Measurements from ENCODE around the gene ARHGEF11. TPM values are rescaled to one million over a fixed set of nuclear protein-coding genes. Genes with fewer than 3 reads are reported as not detected.

The ARHGEF11 gene
- total RNA-seq, 3 donors from 2014 or later, result 31.1 to 50.4 (median 33.1) TPM

DNA sequence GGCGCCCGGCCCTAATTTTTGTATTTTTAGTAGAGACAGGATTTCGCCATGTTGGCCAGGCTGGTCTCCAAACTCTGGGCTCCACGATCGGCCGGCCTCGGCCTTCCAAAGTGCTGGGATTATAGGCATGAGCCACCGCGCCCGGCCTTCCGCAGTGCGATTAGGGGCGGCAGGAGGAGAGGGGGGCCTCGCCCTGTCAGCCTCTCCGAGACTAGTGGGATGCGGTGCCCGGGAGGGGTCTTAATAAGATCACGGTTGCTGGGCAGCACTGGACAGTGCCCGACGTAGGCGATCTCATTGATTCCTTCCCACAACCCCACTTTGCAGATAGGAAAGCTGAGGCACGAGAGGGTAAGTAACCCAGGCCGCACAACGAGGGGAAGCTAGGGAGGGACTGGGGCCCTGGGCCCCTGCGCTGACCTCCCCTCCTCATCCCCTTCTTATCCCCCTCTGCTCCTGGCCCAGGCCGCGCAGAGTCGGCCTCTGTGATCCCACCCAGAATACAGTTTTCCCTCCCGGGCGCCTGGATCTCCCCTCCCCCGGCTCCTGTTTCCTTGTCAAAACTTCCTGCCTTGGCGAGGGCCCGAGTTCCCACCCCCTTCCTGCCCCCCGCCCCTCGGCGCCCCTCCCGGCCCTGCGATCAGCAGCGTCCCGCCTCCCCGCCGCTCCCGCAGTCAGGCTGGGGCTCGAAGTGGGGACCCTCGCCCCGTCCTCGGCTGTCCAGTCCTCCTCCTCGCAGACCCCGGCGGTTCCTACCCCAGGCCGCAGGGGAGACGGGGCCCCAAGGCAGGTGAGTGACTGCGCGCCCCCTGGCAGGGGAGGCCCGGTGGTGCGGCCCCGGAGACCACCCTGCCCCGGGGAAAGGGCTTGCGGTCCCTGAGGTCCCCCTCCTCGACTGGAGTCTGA, 152.2 kb downstream of the ARHGEF11 start, which contains the start of gene PEAR1:
Gene PEAR1, plus strand, starts transcription at position 671 of the 906 bp plus-strand sequence. CDS start 10,209 bp downstream, outside the sequence.
- intact Hi-C loops (cut with DNase I; ENCODE audit: low total_unique reads), result no loop called here
- TF ChIP-seq POLR2AphosphoS5 (IDR thresholded peaks at IDR 0.05), result no peak
- no peak for TF ChIP-seq POLR2A (IDR thresholded peaks at IDR 0.05)
- TF ChIP-seq, protein P1, sequence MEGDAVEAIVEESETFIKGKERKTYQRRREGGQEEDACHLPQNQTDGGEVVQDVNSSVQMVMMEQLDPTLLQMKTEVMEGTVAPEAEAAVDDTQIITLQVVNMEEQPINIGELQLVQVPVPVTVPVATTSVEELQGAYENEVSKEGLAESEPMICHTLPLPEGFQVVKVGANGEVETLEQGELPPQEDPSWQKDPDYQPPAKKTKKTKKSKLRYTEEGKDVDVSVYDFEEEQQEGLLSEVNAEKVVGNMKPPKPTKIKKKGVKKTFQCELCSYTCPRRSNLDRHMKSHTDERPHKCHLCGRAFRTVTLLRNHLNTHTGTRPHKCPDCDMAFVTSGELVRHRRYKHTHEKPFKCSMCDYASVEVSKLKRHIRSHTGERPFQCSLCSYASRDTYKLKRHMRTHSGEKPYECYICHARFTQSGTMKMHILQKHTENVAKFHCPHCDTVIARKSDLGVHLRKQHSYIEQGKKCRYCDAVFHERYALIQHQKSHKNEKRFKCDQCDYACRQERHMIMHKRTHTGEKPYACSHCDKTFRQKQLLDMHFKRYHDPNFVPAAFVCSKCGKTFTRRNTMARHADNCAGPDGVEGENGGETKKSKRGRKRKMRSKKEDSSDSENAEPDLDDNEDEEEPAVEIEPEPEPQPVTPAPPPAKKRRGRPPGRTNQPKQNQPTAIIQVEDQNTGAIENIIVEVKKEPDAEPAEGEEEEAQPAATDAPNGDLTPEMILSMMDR (IDR thresholded peaks at IDR 0.05), result no peak
- no peaks in the 10 kb centered on the region for H3K4me1 ChIP-seq
- H3K27ac ChIP-seq, result peak within 1 kb of the TSS; percentile 78 to 97
- no peaks in the 10 kb centered on the region for H3K36me3 ChIP-seq
- H3K27me3 ChIP-seq, result peaks cover 0 to 12% of the 10 kb centered on the region in 2 donors
- H3K4me3 ChIP-seq, result peak within 1 kb of the TSS; percentile 47 to 77 (median 48)
- no peak for DNase-seq (ENCODE audit: low spot score in 2 of 2)
- no peaks in the 10 kb centered on the region for H3K9me3 ChIP-seq

DNA sequence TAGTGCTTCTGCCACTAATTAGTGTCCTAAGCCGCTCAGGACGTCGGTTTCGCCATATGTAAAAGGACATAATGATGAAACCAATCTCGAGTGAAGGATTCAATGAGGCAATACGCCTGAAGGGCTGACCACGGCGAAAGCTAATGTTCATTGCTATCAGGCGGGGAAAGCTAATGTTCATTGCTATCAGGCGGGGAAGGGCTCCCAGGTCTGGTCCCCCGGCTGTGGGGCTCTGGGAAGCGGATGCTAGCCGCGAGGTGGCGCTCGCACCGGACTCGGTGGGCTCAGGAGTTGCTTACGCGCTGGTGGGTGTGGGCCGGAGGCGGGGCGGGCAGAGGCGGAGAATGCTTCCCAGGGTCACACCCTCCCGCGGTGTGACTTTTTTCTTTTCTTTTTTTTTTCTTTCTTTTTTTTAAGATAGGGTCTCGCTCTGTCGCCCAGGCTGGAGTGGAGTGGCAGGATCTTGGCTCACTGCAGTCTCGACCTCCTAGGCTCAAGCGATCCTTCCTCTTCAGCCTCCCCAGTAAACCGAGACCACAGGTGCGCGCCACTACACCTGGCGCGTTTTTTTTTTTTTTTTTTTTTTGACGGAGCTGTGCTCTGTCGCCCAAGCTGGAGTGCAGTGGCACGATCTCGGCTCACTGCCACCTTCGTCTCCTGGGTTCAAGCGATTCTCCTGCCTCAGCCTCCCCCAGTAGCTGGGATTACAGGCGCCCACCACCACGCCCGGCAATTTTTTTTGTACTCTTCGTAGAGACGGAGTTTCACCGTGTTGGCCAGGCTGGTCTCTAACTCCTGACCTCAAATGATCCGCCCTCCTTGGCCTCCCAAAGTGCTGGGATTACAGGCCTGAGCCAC, 153.1 kb downstream of the ARHGEF11 start:
- intact Hi-C loops (cut with DNase I; ENCODE audit: low total_unique reads), result no loop called here
- Histone ChIP-seq H3K9me3 (no peaks in the 10 kb centered on the region), H3K4me1 (no peaks in the 10 kb centered on the region), H3K36me3 (no peaks in the 10 kb centered on the region), H3K27ac (peak overlapping the region; percentile 78 to 97), H3K4me3 (peak overlapping the region; percentile 18 to 77 (median 48)), H3K27me3 (peaks cover 0 to 12% of the 10 kb centered on the region in 2 donors)
- TF ChIP-seq POLR2A (IDR thresholded peaks at IDR 0.05) (no peak), POLR2AphosphoS5 (IDR thresholded peaks at IDR 0.05) (peak; percentile 33 to 64 (median 52))
- TF ChIP-seq, protein P1 (IDR thresholded peaks at IDR 0.05), result peak; percentile 61 to 66 (median 63)
- DNase-seq (ENCODE audit: low spot score in 2 of 2), result peak; percentile 71 to 84

DNA sequence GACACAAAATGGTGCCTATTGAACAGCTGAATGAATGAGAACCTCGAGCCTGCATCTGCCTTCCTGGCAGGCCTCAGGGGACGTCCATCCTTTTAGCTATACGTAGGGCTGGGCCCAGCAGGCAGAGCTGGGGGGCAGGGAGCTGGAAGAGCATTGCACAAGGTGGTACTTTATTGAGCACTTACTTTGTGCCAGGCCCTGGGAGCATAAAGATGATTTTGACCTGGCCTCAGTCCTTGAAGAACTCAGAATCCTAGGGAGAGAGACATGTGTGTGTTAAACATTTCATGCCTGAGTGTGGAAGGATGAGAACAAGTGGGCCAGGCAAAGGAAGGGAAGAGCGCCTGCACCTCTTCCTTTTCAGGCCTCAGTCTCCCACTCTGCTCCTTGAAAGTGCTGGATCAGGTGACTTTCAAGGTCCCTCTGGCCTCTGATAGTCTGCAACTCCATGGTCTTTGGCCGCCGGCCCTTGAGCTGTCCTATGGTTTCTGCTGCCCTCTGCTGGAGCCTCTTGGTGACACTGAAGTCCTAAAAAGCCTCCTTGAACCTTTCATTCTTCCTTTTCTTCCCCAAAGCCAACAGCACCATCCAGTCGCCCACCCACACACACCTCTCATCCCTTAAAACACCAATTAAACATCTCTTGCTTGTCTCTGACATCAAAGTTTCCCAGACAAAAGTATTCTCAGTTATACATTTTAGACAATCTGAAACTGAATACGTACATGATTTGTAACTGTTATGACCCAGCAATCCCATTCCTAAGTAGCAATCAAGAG, 155.6 kb downstream of the ARHGEF11 start:
- H3K27me3 ChIP-seq, result peaks cover 0 to 12% of the 10 kb centered on the region in 2 donors
- no peak overlapping the region for H3K4me3 ChIP-seq
- no peaks in the 10 kb centered on the region for H3K9me3 ChIP-seq
- intact Hi-C loops (cut with DNase I; ENCODE audit: low total_unique reads), result no loop called here
- H3K4me1 ChIP-seq, result no peaks in the 10 kb centered on the region
- no peaks in the 10 kb centered on the region for H3K36me3 ChIP-seq
- DNase-seq (ENCODE audit: low spot score in 2 of 2), result peak; percentile 51 to 76
- TF ChIP-seq POLR2AphosphoS5 (IDR thresholded peaks at IDR 0.05), result no peak
- TF ChIP-seq, protein P1 (IDR thresholded peaks at IDR 0.05), result peak; percentile 32 to 78 (median 70)
- no peak overlapping the region for H3K27ac ChIP-seq

DNA sequence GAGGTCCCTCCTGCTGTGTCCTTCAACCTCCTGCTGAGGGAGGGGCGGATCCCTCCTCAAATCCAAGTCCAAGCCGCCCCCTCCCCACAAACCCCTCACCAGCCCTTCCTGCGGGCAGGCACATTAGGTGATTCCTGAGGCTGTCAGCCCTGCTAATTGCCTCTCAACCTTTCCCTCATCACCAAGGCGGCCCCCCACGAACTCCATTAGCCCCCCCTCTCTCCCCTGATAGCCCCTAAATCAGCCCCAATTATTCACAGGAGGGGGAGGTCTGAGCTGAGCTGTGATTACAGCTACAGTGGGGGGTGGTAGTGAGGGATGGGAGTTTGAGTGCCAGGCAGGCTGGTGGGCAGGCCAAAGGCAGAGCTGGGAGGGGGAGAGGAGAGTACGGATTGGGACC, 157.8 kb downstream of the ARHGEF11 start:
- H3K36me3 ChIP-seq, result no peaks in the 10 kb centered on the region
- intact Hi-C loops (cut with DNase I; ENCODE audit: low total_unique reads), result no loop called here
- H3K4me1 ChIP-seq, result no peaks in the 10 kb centered on the region
- no peak overlapping the region for H3K27ac ChIP-seq
- no peaks in the 10 kb centered on the region for H3K9me3 ChIP-seq
- no peak for DNase-seq (ENCODE audit: low spot score in 2 of 2)
- H3K27me3 ChIP-seq, result peaks cover 0 to 6% of the 10 kb centered on the region in 2 donors
- H3K4me3 ChIP-seq, result no peak overlapping the region
- TF ChIP-seq, protein P1 (IDR thresholded peaks at IDR 0.05), result no peak
- no peak for TF ChIP-seq POLR2AphosphoS5 (IDR thresholded peaks at IDR 0.05)
- no peak for TF ChIP-seq POLR2A (IDR thresholded peaks at IDR 0.05)
